ENCODE results near the gene ASL.

DNA sequence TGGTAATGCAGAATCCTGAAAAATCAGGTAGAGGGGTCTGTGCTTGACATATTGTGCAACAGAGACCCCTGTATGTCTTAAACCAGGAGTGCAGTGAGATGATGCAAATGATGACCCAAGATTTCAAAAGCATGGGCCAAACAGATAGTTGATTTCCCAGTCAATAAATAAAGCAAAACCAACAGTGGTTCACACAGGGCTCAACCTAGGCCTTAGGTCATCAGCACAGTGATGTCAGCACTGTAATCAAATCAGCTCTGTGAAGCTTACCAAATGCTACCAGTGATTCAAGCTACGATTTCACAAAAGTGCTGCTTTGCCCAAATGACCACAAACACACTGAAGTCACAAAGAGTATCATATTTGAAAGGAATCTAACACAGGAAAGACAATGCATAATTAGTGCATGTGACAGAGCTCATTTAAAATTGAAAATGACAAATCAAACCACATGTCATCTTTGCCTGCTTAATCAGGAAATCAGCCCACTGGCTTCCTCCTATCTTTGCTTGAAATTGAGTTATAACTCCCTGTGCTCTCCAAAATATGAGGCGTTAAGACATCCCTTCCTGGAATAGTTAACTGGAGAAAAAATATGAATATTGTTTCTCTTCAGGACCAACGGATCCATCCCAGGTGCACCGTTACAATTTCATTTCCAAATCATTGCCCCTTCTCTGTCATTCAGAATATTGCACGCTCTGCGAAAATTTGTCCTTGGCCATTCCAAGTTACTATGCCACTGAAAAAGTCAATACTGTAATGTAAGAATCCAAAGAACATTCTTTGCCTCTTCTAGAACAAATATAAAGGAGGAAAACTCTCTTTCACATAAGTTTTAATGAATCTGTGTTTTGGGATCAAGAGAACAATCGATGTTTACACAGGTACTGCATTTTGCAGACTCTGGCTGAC is 41.9 kb upstream of the ASL start:
- TF ChIP-seq, protein P1, sequence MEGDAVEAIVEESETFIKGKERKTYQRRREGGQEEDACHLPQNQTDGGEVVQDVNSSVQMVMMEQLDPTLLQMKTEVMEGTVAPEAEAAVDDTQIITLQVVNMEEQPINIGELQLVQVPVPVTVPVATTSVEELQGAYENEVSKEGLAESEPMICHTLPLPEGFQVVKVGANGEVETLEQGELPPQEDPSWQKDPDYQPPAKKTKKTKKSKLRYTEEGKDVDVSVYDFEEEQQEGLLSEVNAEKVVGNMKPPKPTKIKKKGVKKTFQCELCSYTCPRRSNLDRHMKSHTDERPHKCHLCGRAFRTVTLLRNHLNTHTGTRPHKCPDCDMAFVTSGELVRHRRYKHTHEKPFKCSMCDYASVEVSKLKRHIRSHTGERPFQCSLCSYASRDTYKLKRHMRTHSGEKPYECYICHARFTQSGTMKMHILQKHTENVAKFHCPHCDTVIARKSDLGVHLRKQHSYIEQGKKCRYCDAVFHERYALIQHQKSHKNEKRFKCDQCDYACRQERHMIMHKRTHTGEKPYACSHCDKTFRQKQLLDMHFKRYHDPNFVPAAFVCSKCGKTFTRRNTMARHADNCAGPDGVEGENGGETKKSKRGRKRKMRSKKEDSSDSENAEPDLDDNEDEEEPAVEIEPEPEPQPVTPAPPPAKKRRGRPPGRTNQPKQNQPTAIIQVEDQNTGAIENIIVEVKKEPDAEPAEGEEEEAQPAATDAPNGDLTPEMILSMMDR (IDR thresholded peaks at IDR 0.05) = no peak
- TF ChIP-seq POLR2A (IDR thresholded peaks at IDR 0.05) = no peak
